IPS-20b (cell line): ENCODE data around the gene ZNRF2.
"Not testable (repeated sequence)": the region's sequence is repeated elsewhere in the genome, so short reads cannot be mapped to it uniquely, and the experiment has no call there.

Experiments
- H3K27ac ChIP-seq: one replicate; pipeline ENCODE4 v1.5.1; 2013; ENCODE audit warnings: low read length
- H3K27me3 ChIP-seq: 2 replicates; pipeline ENCODE4 v1.6.1; 2013; ENCODE audit warnings: mild to moderate bottlenecking, low read length, inconsistent platforms; ENCODE audit not compliant: insufficient read depth
- H3K36me3 ChIP-seq: 2 replicates; pipeline ENCODE4 v1.6.1; 2013; ENCODE audit warnings: low read depth, mild to moderate bottlenecking, inconsistent platforms, low read length, moderate library complexity; ENCODE audit not compliant: insufficient read depth
- H3K4me1 ChIP-seq: 2 replicates; pipeline ENCODE4 v1.6.1; 2013; ENCODE audit warnings: mild to moderate bottlenecking, control low read depth, inconsistent platforms, low read length, moderate library complexity; ENCODE audit not compliant: insufficient read depth
- H3K4me3 ChIP-seq: 2 replicates; pipeline ENCODE4 v1.5.1; 2013; ENCODE audit warnings: mild to moderate bottlenecking, low read length, inconsistent platforms
- H3K9ac ChIP-seq: 2 replicates; pipeline ENCODE4 v1.6.1; 2013; ENCODE audit warnings: low read depth, mild to moderate bottlenecking, inconsistent platforms, low read length, moderate library complexity
- H3K9me3 ChIP-seq: 2 replicates; pipeline ENCODE4 v1.6.1; 2013; ENCODE audit warnings: mild to moderate bottlenecking, low read depth, low read length, inconsistent platforms; ENCODE audit not compliant: insufficient read depth

ZNRF2 gene

GRCh38 chr7:30265189-30265588 is 19.2 kb upstream of the ZNRF2 start:
- not testable (repeated sequence) for H3K9me3 ChIP-seq, H3K36me3 ChIP-seq, H3K27me3 ChIP-seq

GRCh38 chr7:30266686-30267085 is 17.7 kb upstream of the ZNRF2 start:
- Histone ChIP-seq H3K4me3 (no peak overlapping the region), H3K27ac (no peak overlapping the region), H3K9ac (no peak overlapping the region), H3K27me3 (no peaks in the 10 kb centered on the region), H3K36me3 (no peaks in the 10 kb centered on the region), H3K9me3 (no peaks in the 10 kb centered on the region), H3K4me1 (no peaks in the 10 kb centered on the region; the same call in 1 of the 2 replicates)

More at GRCh38 chr7:30265189-30265588, 19.2 kb upstream of the ZNRF2 start:
- H3K4me3 ChIP-seq, H3K9ac ChIP-seq, H3K27ac ChIP-seq, H3K4me1 ChIP-seq: not testable (repeated sequence)

- Histone ChIP-seq H3K4me1 (no peaks in the 10 kb centered on the region; the same call in 1 of the 2 replicates), H3K4me3 (no peak overlapping the region), H3K27me3 (no peaks in the 10 kb centered on the region), H3K36me3 (no peaks in the 10 kb centered on the region), H3K9ac (no peak overlapping the region), H3K9me3 (no peaks in the 10 kb centered on the region), H3K27ac (no peak overlapping the region)
Measured at GRCh38 chr7:30268586-30268985, 15.8 kb upstream of the ZNRF2 start.

DNA sequence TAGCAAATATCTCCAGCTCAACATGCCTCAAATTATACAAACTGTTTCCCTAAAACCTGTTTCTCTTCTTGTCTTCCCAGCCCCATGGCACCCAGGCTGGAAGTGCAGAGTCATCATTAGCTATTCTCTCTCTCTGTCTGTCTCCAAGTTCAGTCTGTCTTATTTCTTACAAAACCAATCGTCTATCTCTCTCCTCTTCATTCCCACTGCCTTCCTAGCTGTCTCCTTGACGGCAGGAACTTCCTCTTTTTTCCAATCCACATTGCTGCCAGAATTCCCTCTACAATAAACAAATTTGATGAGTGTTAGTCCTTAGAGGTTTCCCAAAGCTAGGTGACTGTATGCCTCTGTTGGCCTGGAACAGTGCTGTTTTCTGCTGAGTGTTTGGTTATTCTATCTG is 14.9 kb upstream of the ZNRF2 start:
- Histone ChIP-seq H3K36me3 (no peaks in the 10 kb centered on the region), H3K27me3 (no peaks in the 10 kb centered on the region), H3K27ac (no peak overlapping the region), H3K4me3 (no peak overlapping the region), H3K9me3 (no peaks in the 10 kb centered on the region), H3K9ac (no peak overlapping the region), H3K4me1 (no peaks in the 10 kb centered on the region; the same call in 1 of the 2 replicates)

DNA sequence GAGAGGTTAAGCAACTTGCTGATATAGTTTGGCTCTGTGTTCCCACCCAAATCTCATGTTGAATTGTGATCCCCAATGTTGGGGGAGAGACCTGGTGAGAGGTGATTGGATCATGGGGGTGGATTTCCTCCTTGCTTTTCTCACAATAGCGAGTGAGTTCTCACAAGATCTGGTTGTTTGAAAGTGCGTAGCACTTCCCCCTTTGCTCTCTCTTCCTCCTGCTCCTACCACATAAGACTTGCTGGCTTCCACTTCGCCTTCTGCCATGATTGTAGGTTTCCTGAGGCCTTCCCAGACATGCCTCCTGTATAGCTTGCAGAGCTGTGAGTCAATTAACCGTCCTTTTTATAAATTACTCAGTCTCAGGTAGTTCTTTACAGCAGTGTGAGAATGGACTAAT is 13.5 kb upstream of the ZNRF2 start:
- H3K9ac ChIP-seq = no peak overlapping the region
- no peak overlapping the region for H3K4me3 ChIP-seq
- no peaks in the 10 kb centered on the region; the same call in 1 of the 2 replicates for H3K4me1 ChIP-seq
- no peaks in the 10 kb centered on the region for H3K27me3 ChIP-seq
- H3K9me3 ChIP-seq = no peaks in the 10 kb centered on the region
- H3K27ac ChIP-seq = no peak overlapping the region
- no peaks in the 10 kb centered on the region for H3K36me3 ChIP-seq

DNA sequence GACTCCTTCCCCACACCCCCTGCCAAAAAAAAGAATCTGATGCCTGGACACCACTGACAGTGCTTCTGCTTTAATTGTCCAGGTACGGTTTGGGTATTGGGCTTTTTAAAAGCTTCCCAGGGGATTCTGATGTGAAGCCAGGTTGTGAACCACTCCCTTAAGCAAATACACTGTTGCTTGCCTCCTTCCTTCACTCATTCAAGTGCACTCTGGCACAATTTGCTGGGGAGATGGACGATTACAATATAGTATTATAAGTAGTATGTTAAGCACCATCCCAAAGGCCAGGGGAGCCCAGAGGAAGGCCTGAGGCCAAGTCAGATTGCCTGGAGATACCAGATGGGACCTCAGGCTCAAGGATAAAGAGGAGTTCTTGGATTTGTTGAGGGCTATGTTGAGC is 12.3 kb upstream of the ZNRF2 start:
- no peak overlapping the region for H3K27ac ChIP-seq
- H3K36me3 ChIP-seq = no peaks in the 10 kb centered on the region
- H3K27me3 ChIP-seq = no peaks in the 10 kb centered on the region
- H3K4me3 ChIP-seq = no peak overlapping the region
- H3K4me1 ChIP-seq = no peaks in the 10 kb centered on the region; the same call in 1 of the 2 replicates
- H3K9ac ChIP-seq = no peak overlapping the region
- no peaks in the 10 kb centered on the region for H3K9me3 ChIP-seq

DNA sequence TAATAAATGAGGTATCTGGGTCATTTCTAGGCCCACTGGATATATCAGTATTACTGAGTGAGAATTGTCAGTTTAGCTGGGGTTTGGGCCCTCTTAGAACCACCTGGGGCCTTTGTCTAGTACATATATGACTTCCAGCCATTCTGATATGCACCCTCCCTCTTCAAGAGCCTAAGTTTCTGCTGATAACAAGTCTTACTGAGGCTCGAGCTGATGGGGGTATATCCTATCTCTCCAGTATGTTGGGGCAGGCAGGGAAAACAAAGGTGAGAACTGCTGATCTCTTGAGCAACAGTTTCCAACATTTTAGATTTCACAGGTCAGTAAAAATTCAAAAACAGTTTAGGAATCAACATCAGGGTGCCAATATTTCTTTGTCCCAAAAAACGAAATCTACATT is 10.8 kb upstream of the ZNRF2 start:
- Histone ChIP-seq H3K9me3 (no peaks in the 10 kb centered on the region), H3K36me3 (no peaks in the 10 kb centered on the region), H3K27ac (no peak overlapping the region), H3K4me1 (no peaks in the 10 kb centered on the region; the same call in 1 of the 2 replicates), H3K27me3 (no peaks in the 10 kb centered on the region), H3K9ac (no peak overlapping the region), H3K4me3 (no peak overlapping the region)

GRCh38 chr7:30274641-30275040 is 9.8 kb upstream of the ZNRF2 start:
- Histone ChIP-seq H3K36me3 (no peaks in the 10 kb centered on the region), H3K27ac (no peak overlapping the region), H3K27me3 (no peaks in the 10 kb centered on the region), H3K4me3 (no peak overlapping the region), H3K9me3 (no peaks in the 10 kb centered on the region), H3K9ac (no peak overlapping the region), H3K4me1 (no peaks in the 10 kb centered on the region)

GRCh38 chr7:30276203-30276900 is 8.0 kb upstream of the ZNRF2 start:
- Histone ChIP-seq H3K9ac (no peak overlapping the region), H3K36me3 (no peaks in the 10 kb centered on the region), H3K4me1 (peaks cover 1% of the 10 kb centered on the region; the same call in 1 of the 2 replicates), H3K4me3 (no peak overlapping the region), H3K9me3 (no peaks in the 10 kb centered on the region), H3K27me3 (no peaks in the 10 kb centered on the region), H3K27ac (no peak overlapping the region)

- no peaks in the 10 kb centered on the region for H3K9me3 ChIP-seq
- H3K4me3 ChIP-seq = no peak overlapping the region
- H3K27ac ChIP-seq = no peak overlapping the region
- H3K4me1 ChIP-seq = peaks cover 9% of the 10 kb centered on the region; the same call in 1 of the 2 replicates
- no peaks in the 10 kb centered on the region for H3K36me3 ChIP-seq
- no peak overlapping the region for H3K9ac ChIP-seq
- no peaks in the 10 kb centered on the region for H3K27me3 ChIP-seq
Measured at GRCh38 chr7:30278376-30278775, 6.0 kb upstream of the ZNRF2 start.

GRCh38 chr7:30278849-30279652 is 5.3 kb upstream of the ZNRF2 start:
- Histone ChIP-seq H3K4me3 (no peak overlapping the region), H3K27ac (no peak overlapping the region), H3K4me1 (peaks cover 9% of the 10 kb centered on the region; the same call in 1 of the 2 replicates), H3K27me3 (no peaks in the 10 kb centered on the region), H3K9ac (no peak overlapping the region), H3K36me3 (no peaks in the 10 kb centered on the region), H3K9me3 (no peaks in the 10 kb centered on the region)

GRCh38 chr7:30279653-30279904 is 4.8 kb upstream of the ZNRF2 start:
- H3K4me3 ChIP-seq = no peak overlapping the region
- H3K27me3 ChIP-seq = no peaks in the 10 kb centered on the region
- no peaks in the 10 kb centered on the region for H3K36me3 ChIP-seq
- no peaks in the 10 kb centered on the region for H3K9me3 ChIP-seq
- H3K27ac ChIP-seq = no peak overlapping the region
- peaks cover 9% of the 10 kb centered on the region; the same call in 1 of the 2 replicates for H3K4me1 ChIP-seq
- H3K9ac ChIP-seq = no peak overlapping the region
